K562 (cell line): ENCODE data around the gene MRPS35. TPM values are rescaled to one million over a fixed set of nuclear protein-coding genes. Genes with fewer than 3 reads are reported as not detected.

Source experiments
- POLR2A ChIP-seq: fragments of 450-650 bp; conservative IDR thresholded peaks from 2 replicates; pipeline ENCODE4 v1.6.1; 2016
- SIN3A ChIP-seq, 2 experiments: fragments of 150-350 bp in 1 of 2; IDR thresholded peaks; 2 replicates each; pipeline ENCODE4 v1.6.1; 2011 to 2016; ENCODE audit warnings: borderline replicate concordance in 2 of 2, low read depth in 2 of 2, low read length in 2 of 2, mild to moderate bottlenecking in 2 of 2, moderate library complexity in 2 of 2; ENCODE audit not compliant: control insufficient read depth in 1 of 2
- TBP ChIP-seq: optimal IDR thresholded peaks from 2 replicates; pipeline ENCODE3; 2011; ENCODE audit warnings: low read depth, low read length, improper control_type of control experiment
- polyA plus RNA-seq, 8 experiments: library from polyadenylated mRNA; depleted of rRNA in 4 of 8; stranded (reverse) in 5 of 8; unstranded in 3 of 8; fragments of >200 nt; fragmentation: Nextera tagmentation in 2 of 8; fragmentation: Illumina TruSeq in 1 of 8; extraction: Ambion mirVana in 2 of 8; extraction: Trizol in 1 of 8; gene quantifications; 2 replicates each; pipeline versions ENCODE4 v1.2.1 to v1.2.3, GENCODE V29; 2011 to 2014; ENCODE audit warnings: inconsistent platforms in 1 of 8, missing spikeins in 1 of 8
- total RNA-seq, 7 experiments: library from RNA; depleted of rRNA in 6 of 7; stranded (reverse); fragments of >200 nt in 6 of 7; fragmentation: Illumina TruSeq in 2 of 7; extraction: Trizol in 2 of 7; gene quantifications; 2 replicates each; pipeline versions ENCODE4 v1.2.1 to v1.2.3, GENCODE V29; 2011 to 2021; ENCODE audit warnings: low replicate concordance in 1 of 7
- TF ChIP-seq, protein P1 (sequence below), 2 experiments: IDR thresholded peaks; 2 replicates each; pipeline ENCODE4 v1.6.1; 2012; ENCODE audit warnings: improper control_type of control experiment in 2 of 2, low read depth in 2 of 2, low read length in 2 of 2, borderline replicate concordance in 1 of 2
- TF ChIP-seq, protein P2 (sequence below): fragments of 450-650 bp; IDR thresholded peaks from 2 replicates; pipeline ENCODE4 v1.6.1; 2016; ENCODE audit warnings: mild to moderate bottlenecking, moderate library complexity
- TF ChIP-seq, protein P3 (sequence below): IDR thresholded peaks from 2 replicates; pipeline ENCODE4 v1.6.1; 2011; ENCODE audit warnings: borderline replicate concordance, low read depth, mild to moderate bottlenecking, moderate library complexity, low read length; ENCODE audit not compliant: insufficient read depth, poor library complexity, severe bottlenecking
- TF ChIP-seq, protein P4 (sequence below), 2 experiments: fragments of 200-800 bp in 1 of 2; sonication (Bioruptor generic) in 1 of 2; sonication (generic) in 1 of 2; formaldehyde crosslinking in 1 of 2; IDR thresholded peaks in 1 of 2; conservative IDR thresholded peaks in 1 of 2; 2 replicates each; pipeline versions ENCODE4 v1.5.0 to v1.6.1; 2016 to 2020; ENCODE audit warnings: missing compliant biosample characterization in 1 of 2, missing genetic modification characterization in 1 of 2, missing genetic modification reagents in 1 of 2

Gene MRPS35
- total and polyA plus RNA-seq, 9 of the 15 experiments (the other 6 are each of a cell fraction or from before 2014, with no cell fraction given): 79.0 to 183 (median 114) TPM

DNA sequence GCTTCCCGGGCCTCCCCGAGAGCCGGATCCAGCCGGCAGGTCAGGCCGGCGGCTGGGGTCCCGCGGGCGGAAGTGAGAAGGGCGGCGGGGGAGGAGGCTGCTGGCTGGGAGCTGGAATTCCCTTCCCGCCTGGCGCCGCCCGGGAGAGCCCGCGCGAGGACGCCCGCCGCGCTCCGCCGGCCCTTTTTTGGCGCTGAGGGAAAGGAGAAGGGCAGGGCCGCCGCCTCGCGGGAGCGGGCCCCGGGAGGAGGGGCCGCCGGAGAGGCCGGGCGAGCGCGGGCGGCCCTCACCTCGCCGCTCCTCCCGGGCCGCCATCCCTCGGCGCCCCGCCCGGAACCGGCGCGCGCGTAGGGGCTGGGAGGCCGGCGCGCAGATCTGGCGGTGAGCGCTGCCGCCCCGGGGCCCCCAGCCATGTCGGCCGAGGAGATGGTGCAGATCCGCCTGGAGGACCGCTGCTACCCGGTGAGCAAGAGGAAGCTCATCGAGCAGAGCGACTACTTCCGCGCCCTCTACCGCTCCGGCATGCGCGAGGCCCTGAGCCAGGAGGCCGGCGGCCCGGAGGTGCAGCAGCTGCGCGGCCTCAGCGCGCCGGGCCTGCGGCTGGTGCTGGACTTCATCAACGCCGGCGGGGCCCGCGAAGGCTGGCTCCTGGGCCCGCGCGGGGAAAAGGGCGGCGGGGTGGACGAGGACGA is 69.4 kb downstream of the MRPS35 start, which contains the start of the genes KLHL42 and MANSC4 (continued):
- TF ChIP-seq, protein P1, sequence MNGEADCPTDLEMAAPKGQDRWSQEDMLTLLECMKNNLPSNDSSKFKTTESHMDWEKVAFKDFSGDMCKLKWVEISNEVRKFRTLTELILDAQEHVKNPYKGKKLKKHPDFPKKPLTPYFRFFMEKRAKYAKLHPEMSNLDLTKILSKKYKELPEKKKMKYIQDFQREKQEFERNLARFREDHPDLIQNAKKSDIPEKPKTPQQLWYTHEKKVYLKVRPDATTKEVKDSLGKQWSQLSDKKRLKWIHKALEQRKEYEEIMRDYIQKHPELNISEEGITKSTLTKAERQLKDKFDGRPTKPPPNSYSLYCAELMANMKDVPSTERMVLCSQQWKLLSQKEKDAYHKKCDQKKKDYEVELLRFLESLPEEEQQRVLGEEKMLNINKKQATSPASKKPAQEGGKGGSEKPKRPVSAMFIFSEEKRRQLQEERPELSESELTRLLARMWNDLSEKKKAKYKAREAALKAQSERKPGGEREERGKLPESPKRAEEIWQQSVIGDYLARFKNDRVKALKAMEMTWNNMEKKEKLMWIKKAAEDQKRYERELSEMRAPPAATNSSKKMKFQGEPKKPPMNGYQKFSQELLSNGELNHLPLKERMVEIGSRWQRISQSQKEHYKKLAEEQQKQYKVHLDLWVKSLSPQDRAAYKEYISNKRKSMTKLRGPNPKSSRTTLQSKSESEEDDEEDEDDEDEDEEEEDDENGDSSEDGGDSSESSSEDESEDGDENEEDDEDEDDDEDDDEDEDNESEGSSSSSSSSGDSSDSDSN (IDR thresholded peaks at IDR 0.05; ENCODE audit: borderline replicate concordance in 1 of 2, low read depth in 2 of 2, low read length in 2 of 2): peak; percentile 71 to 94; a peak in 3 of 4 replicates
- TF ChIP-seq, protein P2, sequence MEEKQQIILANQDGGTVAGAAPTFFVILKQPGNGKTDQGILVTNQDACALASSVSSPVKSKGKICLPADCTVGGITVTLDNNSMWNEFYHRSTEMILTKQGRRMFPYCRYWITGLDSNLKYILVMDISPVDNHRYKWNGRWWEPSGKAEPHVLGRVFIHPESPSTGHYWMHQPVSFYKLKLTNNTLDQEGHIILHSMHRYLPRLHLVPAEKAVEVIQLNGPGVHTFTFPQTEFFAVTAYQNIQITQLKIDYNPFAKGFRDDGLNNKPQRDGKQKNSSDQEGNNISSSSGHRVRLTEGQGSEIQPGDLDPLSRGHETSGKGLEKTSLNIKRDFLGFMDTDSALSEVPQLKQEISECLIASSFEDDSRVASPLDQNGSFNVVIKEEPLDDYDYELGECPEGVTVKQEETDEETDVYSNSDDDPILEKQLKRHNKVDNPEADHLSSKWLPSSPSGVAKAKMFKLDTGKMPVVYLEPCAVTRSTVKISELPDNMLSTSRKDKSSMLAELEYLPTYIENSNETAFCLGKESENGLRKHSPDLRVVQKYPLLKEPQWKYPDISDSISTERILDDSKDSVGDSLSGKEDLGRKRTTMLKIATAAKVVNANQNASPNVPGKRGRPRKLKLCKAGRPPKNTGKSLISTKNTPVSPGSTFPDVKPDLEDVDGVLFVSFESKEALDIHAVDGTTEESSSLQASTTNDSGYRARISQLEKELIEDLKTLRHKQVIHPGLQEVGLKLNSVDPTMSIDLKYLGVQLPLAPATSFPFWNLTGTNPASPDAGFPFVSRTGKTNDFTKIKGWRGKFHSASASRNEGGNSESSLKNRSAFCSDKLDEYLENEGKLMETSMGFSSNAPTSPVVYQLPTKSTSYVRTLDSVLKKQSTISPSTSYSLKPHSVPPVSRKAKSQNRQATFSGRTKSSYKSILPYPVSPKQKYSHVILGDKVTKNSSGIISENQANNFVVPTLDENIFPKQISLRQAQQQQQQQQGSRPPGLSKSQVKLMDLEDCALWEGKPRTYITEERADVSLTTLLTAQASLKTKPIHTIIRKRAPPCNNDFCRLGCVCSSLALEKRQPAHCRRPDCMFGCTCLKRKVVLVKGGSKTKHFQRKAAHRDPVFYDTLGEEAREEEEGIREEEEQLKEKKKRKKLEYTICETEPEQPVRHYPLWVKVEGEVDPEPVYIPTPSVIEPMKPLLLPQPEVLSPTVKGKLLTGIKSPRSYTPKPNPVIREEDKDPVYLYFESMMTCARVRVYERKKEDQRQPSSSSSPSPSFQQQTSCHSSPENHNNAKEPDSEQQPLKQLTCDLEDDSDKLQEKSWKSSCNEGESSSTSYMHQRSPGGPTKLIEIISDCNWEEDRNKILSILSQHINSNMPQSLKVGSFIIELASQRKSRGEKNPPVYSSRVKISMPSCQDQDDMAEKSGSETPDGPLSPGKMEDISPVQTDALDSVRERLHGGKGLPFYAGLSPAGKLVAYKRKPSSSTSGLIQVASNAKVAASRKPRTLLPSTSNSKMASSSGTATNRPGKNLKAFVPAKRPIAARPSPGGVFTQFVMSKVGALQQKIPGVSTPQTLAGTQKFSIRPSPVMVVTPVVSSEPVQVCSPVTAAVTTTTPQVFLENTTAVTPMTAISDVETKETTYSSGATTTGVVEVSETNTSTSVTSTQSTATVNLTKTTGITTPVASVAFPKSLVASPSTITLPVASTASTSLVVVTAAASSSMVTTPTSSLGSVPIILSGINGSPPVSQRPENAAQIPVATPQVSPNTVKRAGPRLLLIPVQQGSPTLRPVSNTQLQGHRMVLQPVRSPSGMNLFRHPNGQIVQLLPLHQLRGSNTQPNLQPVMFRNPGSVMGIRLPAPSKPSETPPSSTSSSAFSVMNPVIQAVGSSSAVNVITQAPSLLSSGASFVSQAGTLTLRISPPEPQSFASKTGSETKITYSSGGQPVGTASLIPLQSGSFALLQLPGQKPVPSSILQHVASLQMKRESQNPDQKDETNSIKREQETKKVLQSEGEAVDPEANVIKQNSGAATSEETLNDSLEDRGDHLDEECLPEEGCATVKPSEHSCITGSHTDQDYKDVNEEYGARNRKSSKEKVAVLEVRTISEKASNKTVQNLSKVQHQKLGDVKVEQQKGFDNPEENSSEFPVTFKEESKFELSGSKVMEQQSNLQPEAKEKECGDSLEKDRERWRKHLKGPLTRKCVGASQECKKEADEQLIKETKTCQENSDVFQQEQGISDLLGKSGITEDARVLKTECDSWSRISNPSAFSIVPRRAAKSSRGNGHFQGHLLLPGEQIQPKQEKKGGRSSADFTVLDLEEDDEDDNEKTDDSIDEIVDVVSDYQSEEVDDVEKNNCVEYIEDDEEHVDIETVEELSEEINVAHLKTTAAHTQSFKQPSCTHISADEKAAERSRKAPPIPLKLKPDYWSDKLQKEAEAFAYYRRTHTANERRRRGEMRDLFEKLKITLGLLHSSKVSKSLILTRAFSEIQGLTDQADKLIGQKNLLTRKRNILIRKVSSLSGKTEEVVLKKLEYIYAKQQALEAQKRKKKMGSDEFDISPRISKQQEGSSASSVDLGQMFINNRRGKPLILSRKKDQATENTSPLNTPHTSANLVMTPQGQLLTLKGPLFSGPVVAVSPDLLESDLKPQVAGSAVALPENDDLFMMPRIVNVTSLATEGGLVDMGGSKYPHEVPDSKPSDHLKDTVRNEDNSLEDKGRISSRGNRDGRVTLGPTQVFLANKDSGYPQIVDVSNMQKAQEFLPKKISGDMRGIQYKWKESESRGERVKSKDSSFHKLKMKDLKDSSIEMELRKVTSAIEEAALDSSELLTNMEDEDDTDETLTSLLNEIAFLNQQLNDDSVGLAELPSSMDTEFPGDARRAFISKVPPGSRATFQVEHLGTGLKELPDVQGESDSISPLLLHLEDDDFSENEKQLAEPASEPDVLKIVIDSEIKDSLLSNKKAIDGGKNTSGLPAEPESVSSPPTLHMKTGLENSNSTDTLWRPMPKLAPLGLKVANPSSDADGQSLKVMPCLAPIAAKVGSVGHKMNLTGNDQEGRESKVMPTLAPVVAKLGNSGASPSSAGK: peak; percentile 70
- TF ChIP-seq, protein P3, sequence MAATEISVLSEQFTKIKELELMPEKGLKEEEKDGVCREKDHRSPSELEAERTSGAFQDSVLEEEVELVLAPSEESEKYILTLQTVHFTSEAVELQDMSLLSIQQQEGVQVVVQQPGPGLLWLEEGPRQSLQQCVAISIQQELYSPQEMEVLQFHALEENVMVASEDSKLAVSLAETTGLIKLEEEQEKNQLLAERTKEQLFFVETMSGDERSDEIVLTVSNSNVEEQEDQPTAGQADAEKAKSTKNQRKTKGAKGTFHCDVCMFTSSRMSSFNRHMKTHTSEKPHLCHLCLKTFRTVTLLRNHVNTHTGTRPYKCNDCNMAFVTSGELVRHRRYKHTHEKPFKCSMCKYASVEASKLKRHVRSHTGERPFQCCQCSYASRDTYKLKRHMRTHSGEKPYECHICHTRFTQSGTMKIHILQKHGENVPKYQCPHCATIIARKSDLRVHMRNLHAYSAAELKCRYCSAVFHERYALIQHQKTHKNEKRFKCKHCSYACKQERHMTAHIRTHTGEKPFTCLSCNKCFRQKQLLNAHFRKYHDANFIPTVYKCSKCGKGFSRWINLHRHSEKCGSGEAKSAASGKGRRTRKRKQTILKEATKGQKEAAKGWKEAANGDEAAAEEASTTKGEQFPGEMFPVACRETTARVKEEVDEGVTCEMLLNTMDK: peak; percentile 53
- TF ChIP-seq POLR2A (peak; percentile 56; the same call in 1 of the 2 replicates), TBP (peak; percentile 39), SIN3A (IDR thresholded peaks at IDR 0.05; ENCODE audit: borderline replicate concordance in 2 of 2, control insufficient read depth in 1 of 2, low read depth in 2 of 2, low read length in 2 of 2) (peak in 1 of 2 experiments; percentile 9; a peak in 1 of 4 replicates)
- TF ChIP-seq, protein P4, sequence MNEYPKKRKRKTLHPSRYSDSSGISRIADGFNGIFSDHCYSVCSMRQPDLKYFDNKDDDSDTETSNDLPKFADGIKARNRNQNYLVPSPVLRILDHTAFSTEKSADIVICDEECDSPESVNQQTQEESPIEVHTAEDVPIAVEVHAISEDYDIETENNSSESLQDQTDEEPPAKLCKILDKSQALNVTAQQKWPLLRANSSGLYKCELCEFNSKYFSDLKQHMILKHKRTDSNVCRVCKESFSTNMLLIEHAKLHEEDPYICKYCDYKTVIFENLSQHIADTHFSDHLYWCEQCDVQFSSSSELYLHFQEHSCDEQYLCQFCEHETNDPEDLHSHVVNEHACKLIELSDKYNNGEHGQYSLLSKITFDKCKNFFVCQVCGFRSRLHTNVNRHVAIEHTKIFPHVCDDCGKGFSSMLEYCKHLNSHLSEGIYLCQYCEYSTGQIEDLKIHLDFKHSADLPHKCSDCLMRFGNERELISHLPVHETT (CRISPR knock-in tag; conservative IDR thresholded peaks at IDR 0.05 in 1 of 2, IDR thresholded peaks at IDR 0.05 in 1 of 2): peak in 1 of 2 experiments; percentile 86; a peak in 2 of 4 replicates
